ENCODE measurements around the gene NTMT1.

NTMT1 gene

GRCh38 chr9:129597355-129598088, 28.4 kb upstream of the NTMT1 start:
- no peak for DNase-seq

- DNase-seq, result no peak
Measured at GRCh38 chr9:129598089-129598596, 27.8 kb upstream of the NTMT1 start.

- no peak for DNase-seq
Measured at GRCh38 chr9:129601082-129601674, 24.8 kb upstream of the NTMT1 start.

- DNase-seq, result peak; percentile 47
Measured at GRCh38 chr9:129602598-129603415, 23.2 kb upstream of the NTMT1 start.

- no peak for DNase-seq
Measured at GRCh38 chr9:129604056-129604765, 21.8 kb upstream of the NTMT1 start.

- DNase-seq, result peak; percentile 53
Measured at GRCh38 chr9:129604766-129605163, 21.2 kb upstream of the NTMT1 start.

GRCh38 chr9:129606161-129607026, 19.6 kb upstream of the NTMT1 start:
- DNase-seq, result no peak

- no peak for DNase-seq
Measured at GRCh38 chr9:129607027-129607387, 19.0 kb upstream of the NTMT1 start.

- DNase-seq, result no peak
Measured at GRCh38 chr9:129608561-129609481, 17.1 kb upstream of the NTMT1 start.

GRCh38 chr9:129609486-129610212, 16.3 kb upstream of the NTMT1 start:
- DNase-seq, result no peak

- DNase-seq, result no peak
Measured at GRCh38 chr9:129610213-129610472, 15.8 kb upstream of the NTMT1 start.

- DNase-seq, result peak; percentile 52
Measured at GRCh38 chr9:129610473-129611306, 15.3 kb upstream of the NTMT1 start.

GRCh38 chr9:129611307-129611800, 14.6 kb upstream of the NTMT1 start:
- DNase-seq, result no peak

- no peak for DNase-seq
Measured at GRCh38 chr9:129612123-129612522, 13.8 kb upstream of the NTMT1 start.

- DNase-seq, result no peak
Measured at GRCh38 chr9:129612815-129613519, 13.0 kb upstream of the NTMT1 start.

GRCh38 chr9:129613520-129614175, 12.3 kb upstream of the NTMT1 start:
- peak; percentile 14 for DNase-seq

GRCh38 chr9:129614932-129615331, 11.0 kb upstream of the NTMT1 start:
- no peak for DNase-seq
